Central memory CD8-positive, alpha-beta T cell (primary cell): ENCODE measurements around the gene SLC9C1.
"Not testable (repeated sequence)": the region's sequence is repeated elsewhere in the genome, so short reads cannot be mapped to it uniquely, and the experiment has no call there.

Experiments used
- ATAC-seq: fragments of 150-1000 bp; cut with Tn5 transposase; replicated peaks from 2 replicates; pipeline ENCODE4 v1.10.0; 2022; ENCODE audit warnings: mild to moderate bottlenecking, moderate FRiP score, moderate number of reproducible peaks; ENCODE audit not compliant: poor library complexity, severe bottlenecking; ENCODE audit errors: extremely low read depth
- DNase-seq, 2 donors: peaks; one replicate each; pipeline ENCODE4 v3.0.0; 2021; ENCODE audit warnings: low spot score in 2 of 2
- H3K27ac Mint-ChIP-seq: one replicate; pipeline ENCODE4 v1.8.0; 2022; ENCODE audit warnings: low read depth, mild to moderate bottlenecking, moderate library complexity, mixed read lengths
- H3K27me3 Mint-ChIP-seq: one replicate; pipeline ENCODE4 v1.8.0; 2022; ENCODE audit warnings: mixed read lengths
- H3K36me3 Mint-ChIP-seq: one replicate; pipeline ENCODE4 v1.8.0; 2022; ENCODE audit warnings: mild to moderate bottlenecking, moderate library complexity, mixed read lengths; ENCODE audit not compliant: insufficient read depth
- H3K4me1 Mint-ChIP-seq: one replicate; pipeline ENCODE4 v1.8.0; 2022; ENCODE audit warnings: mixed read lengths
- H3K4me3 Mint-ChIP-seq: one replicate; pipeline ENCODE4 v1.8.0; 2022; ENCODE audit warnings: mild to moderate bottlenecking, moderate library complexity, mixed read lengths
- H3K9me3 Mint-ChIP-seq: one replicate; pipeline ENCODE4 v1.8.0; 2022; ENCODE audit warnings: mixed read lengths

SLC9C1 gene

DNA sequence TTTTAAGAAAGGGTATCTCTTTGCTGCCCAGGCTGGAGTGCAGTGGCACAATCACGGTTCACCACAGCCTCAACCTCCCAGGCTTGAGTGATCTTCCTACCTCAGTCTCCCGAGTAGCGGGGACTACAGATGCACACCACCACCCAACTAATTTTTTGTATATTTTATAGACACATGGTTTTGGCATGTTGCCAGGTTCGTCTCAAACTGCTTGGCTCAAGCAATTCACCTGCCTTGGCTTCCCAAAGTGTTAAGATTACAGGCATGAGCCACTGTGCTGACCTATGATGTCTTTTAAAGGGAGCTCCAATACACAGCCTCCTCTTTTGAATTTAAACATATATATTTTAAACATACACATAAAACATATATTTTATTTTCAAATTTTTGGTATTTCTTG, 60.9 kb downstream of the SLC9C1 start:
- DNase-seq (no peak), ATAC-seq (no peak)
- H3K27me3 Mint-ChIP-seq, result peaks cover 17% of the 10 kb centered on the region
- H3K4me1 Mint-ChIP-seq, result no peaks in the 10 kb centered on the region
- peaks cover 5% of the 10 kb centered on the region for H3K9me3 Mint-ChIP-seq
- no peak overlapping the region for H3K4me3 Mint-ChIP-seq
- no peaks in the 10 kb centered on the region for H3K36me3 Mint-ChIP-seq
- H3K27ac Mint-ChIP-seq, result no peak overlapping the region

DNA sequence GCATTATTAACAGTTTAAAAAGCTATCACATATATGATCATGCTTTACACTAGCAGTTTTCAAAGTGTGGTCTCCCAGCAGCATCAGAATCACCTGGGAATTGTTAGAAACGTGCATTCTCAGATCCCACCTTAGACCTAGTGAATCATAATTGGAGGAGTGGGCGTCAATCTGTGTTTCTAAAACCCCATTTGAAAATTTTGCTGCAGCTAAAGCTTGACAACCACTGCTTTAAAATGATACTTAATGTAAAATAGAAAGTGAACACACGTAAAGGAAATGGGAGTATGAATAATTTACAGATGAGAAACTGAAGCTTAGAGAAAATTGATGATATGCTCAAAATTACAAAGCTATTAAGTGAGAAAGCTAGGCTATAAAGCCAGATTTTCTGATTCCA, 62.3 kb downstream of the SLC9C1 start:
- no peak for ATAC-seq
- no peak overlapping the region for H3K27ac Mint-ChIP-seq

DNA sequence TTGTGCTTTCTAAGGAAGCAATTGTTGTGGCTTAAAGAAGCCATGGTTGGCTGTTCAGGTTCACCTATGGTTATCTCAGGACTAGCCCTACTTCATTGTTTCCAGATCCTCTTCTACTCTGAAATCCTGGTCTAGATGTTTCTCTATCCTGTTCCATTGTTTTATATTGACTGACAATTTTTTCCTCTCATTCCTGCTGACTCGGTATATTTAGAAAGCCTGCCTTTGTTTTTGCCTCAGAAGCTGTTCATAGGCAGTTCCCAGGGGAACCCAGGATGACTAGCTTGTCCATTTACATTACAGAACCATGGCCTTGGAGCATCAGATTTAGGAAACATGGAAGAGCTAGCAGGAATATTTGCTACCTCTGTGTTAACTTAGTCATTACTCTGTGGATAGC, 64.0 kb downstream of the SLC9C1 start:
- Mint-ChIP-seq H3K27me3 (peaks cover 11% of the 10 kb centered on the region), H3K36me3 (no peaks in the 10 kb centered on the region), H3K27ac (no peak overlapping the region), H3K4me1 (no peaks in the 10 kb centered on the region), H3K4me3 (no peak overlapping the region), H3K9me3 (peaks cover 8% of the 10 kb centered on the region)
- no peak for DNase-seq
- no peak for ATAC-seq

More for the DNA sequence above, 62.3 kb downstream of the SLC9C1 start:
- Mint-ChIP-seq H3K4me1 (no peaks in the 10 kb centered on the region), H3K9me3 (peaks cover 5% of the 10 kb centered on the region), H3K27me3 (peaks cover 11% of the 10 kb centered on the region), H3K4me3 (no peak overlapping the region), H3K36me3 (no peaks in the 10 kb centered on the region)
- no peak for DNase-seq

DNA sequence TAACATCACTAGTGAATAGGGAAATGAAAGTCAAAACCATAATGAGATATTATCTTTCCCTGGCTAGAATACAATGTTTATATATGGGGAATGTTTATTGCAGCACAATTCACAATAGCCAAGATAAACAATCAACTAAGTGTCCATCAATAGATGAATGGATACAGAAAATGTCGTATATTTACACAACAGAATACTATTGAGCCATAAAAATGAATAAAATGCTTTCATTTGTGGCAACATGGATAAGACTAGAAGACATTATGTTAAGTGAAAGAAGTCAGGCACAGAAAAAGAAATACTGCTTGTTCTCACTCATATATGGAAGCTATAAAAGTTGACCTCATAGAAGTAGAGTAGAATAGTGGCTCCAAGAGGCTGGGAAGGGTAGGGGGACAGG, 65.2 kb downstream of the SLC9C1 start:
- Mint-ChIP-seq H3K36me3 (no peaks in the 10 kb centered on the region), H3K27me3 (peaks cover 21% of the 10 kb centered on the region), H3K4me3 (no peak overlapping the region), H3K27ac (no peak overlapping the region), H3K4me1 (no peaks in the 10 kb centered on the region), H3K9me3 (peaks cover 15% of the 10 kb centered on the region)
- DNase-seq, result no peak
- ATAC-seq, result no peak

DNA sequence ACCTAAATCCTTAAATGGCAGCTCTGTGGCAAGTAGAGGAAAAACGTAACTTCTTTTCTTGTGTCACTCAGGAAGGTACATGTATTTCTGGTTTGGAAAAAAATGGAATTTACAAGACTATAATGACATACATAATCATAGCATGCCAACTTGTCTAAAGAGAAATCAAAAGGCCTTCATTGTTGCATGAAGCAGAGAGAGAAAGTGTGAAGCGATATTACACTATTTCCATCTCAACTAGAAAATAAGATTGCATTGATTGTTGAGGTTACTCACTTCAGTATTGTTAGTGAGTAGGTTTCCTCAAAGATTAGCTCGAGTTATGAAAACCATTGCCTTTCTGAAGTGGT, 93.7 kb downstream of the SLC9C1 start:
- DNase-seq, result no peak

DNA sequence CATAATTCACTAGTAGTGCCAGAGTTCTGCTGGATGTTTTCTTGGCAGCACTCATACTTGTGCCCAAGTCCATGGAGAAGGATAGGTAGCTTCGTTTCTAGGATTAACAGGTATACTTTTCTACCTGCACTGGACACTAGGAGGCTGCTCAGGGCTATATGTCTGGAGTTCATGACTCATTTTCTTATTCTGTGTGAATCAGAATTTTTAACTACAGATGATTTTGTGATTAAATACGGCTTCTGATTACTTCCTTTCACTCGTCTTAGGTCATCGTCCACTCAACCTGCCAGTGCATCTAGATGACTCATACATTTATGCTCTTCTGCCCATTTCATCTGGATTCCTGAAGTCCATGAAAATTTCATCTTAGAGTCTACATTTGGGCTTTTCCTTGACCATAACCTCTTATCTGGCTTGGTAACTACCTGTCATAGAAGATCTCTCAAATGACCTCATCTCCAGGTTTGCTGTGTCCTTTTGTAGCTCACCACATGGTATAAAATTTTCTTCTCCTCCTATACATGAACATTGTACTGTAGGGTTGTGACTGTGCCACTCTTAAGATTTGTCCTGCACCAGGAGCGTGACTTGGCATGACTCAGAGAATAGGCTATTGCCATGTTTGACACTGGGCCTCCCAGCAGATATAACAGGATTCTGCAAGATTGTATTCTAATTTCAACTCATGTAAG, 94.2 kb downstream of the SLC9C1 start:
- no peak overlapping the region for H3K27ac Mint-ChIP-seq
- DNase-seq, result no peak
- no peak for ATAC-seq
- H3K36me3 Mint-ChIP-seq, result no peaks in the 10 kb centered on the region
- no peak overlapping the region for H3K4me3 Mint-ChIP-seq
- H3K9me3 Mint-ChIP-seq, result no peaks in the 10 kb centered on the region
- H3K4me1 Mint-ChIP-seq, result no peaks in the 10 kb centered on the region
- peaks cover 16% of the 10 kb centered on the region for H3K27me3 Mint-ChIP-seq

More for the DNA sequence above, 93.7 kb downstream of the SLC9C1 start:
- no peaks in the 10 kb centered on the region for H3K4me1 Mint-ChIP-seq
- no peak overlapping the region for H3K4me3 Mint-ChIP-seq
- no peaks in the 10 kb centered on the region for H3K9me3 Mint-ChIP-seq
- H3K27ac Mint-ChIP-seq, result no peak overlapping the region
- H3K27me3 Mint-ChIP-seq, result peaks cover 16% of the 10 kb centered on the region
- H3K36me3 Mint-ChIP-seq, result no peaks in the 10 kb centered on the region
- no peak for ATAC-seq

DNA sequence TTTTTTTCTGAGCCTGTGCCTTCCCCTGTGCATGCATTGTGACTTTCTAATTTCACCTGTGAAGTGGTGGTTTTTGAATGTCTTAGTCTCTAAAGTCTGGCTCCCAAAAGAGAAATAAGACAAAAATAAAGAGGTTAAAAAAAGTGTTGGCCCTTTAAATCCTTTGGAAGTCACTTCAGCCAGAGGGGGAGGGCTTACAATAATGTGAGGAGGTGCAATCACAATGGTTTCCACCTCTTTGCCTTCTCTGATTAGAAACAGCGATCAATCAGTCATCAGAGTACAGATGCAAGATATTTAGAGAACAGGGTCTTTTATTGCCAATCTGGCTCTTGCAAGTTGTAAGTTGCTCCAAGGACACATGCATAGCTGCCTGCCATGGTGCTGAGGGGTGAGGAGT, 96.9 kb downstream of the SLC9C1 start:
- no peak for ATAC-seq
- Mint-ChIP-seq H3K4me1 (no peaks in the 10 kb centered on the region), H3K9me3 (peaks cover 11% of the 10 kb centered on the region), H3K36me3 (no peaks in the 10 kb centered on the region), H3K4me3 (no peak overlapping the region), H3K27me3 (peaks cover 16% of the 10 kb centered on the region), H3K27ac (no peak overlapping the region)
- DNase-seq, result no peak

DNA sequence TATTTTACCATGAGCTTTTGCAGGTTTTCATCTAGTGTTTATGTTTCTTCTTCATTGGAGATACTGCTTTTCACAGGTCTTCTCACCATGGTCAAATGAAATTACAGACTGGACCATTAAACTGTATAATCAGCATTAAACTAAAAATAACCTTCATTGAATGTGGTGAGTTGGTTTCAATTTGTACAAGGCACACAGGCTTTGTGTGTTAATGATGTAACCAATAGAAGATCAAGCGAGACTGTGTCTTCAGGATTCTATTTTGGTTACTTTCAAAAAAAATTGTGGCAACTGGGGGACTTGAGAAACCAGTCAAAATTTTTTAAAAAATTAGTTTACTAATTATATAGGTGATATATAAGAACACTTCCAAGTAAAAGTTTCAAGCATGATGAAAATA, 106.7 kb downstream of the SLC9C1 start:
- no peak overlapping the region for H3K4me3 Mint-ChIP-seq
- H3K4me1 Mint-ChIP-seq, result no peaks in the 10 kb centered on the region
- H3K27me3 Mint-ChIP-seq, result peaks cover under 1% of the 10 kb centered on the region
- H3K9me3 Mint-ChIP-seq, result peaks cover 5% of the 10 kb centered on the region
- DNase-seq (no peak), ATAC-seq (no peak)
- H3K27ac Mint-ChIP-seq, result no peak overlapping the region
- H3K36me3 Mint-ChIP-seq, result no peaks in the 10 kb centered on the region

DNA sequence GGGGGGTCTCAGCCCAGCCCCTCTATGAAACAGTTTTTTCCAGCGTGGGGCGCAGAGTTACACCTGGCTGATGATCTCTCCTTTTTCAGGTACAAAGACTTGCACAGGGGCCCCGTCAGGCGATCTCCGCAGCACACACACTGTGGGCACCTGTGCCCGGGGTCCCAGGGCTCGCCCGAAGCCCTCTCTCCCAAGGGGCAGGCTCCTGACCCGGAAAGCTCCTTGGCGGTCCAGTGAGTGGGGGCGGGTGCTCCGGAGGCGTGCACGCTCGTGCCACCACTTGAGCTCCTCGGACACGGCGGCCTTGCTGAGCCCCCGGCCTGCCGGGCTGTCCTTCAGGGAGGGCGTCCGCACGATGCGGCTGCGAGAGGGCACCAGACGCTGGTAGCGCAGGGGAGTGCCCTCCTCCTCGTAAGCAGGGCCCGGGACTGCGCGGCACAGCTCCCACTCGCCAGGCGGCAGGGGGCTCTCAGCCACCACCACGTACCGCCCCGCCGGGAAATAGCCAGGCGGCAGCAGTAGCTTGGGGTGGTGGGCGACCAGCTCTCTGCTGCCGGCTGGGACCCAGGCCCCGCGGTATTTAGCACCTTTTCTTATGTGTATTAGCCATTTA, 108.5 kb downstream of the SLC9C1 start:
- not testable (repeated sequence) for H3K9me3 Mint-ChIP-seq, ATAC-seq, H3K4me3 Mint-ChIP-seq, H3K36me3 Mint-ChIP-seq, H3K27ac Mint-ChIP-seq, H3K4me1 Mint-ChIP-seq, DNase-seq, H3K27me3 Mint-ChIP-seq

DNA sequence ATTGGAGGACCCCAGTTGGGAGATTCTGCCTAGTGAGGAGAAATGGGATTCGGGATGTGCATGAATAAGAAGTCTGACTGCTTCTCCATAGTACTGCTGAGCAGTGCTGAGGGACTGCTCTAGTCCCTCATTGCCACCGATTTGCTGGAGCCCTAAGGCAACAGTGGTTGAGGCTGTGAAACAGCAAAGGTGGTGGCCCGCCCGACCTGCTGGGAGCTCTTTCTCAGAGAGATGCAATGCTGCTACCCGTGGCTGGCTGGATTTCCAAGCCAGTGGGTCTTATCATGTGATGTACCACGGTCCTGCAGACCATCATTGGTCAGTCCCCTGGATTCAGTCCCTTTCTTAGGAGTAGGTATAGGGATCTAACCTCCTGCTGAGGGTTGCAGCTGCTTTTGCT, 118.4 kb downstream of the SLC9C1 start:
- Mint-ChIP-seq H3K27ac (no peak overlapping the region), H3K4me1 (no peaks in the 10 kb centered on the region), H3K27me3 (peaks cover 21% of the 10 kb centered on the region), H3K4me3 (no peak overlapping the region), H3K36me3 (no peaks in the 10 kb centered on the region), H3K9me3 (no peaks in the 10 kb centered on the region)
- ATAC-seq (no peak), DNase-seq (no peak)

DNA sequence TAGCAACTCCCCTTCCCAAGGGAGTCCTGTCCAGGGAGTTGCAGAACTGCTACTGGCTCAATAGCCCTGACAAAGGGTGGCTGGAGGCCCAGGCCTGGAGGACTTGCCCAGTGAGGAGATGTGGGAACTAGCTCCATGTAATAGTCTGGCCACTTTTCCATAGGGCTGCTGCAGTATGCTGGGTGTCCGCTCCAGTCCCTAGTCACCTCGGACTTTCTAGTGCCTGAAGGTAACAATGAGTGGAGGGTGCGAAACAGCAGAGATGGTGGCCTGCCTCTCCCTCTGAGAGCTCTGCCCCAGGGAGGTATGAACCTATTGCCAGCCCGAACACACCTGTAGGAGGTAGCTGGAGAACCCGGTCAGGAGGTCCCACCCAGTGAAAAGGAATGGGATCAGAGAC, 119.0 kb downstream of the SLC9C1 start:
- no peak for DNase-seq
- no peak overlapping the region for H3K4me3 Mint-ChIP-seq
- H3K27me3 Mint-ChIP-seq, result peaks cover 21% of the 10 kb centered on the region
- no peaks in the 10 kb centered on the region for H3K4me1 Mint-ChIP-seq
- ATAC-seq, result no peak
- no peak overlapping the region for H3K27ac Mint-ChIP-seq
- H3K36me3 Mint-ChIP-seq, result no peaks in the 10 kb centered on the region
- no peaks in the 10 kb centered on the region for H3K9me3 Mint-ChIP-seq

DNA sequence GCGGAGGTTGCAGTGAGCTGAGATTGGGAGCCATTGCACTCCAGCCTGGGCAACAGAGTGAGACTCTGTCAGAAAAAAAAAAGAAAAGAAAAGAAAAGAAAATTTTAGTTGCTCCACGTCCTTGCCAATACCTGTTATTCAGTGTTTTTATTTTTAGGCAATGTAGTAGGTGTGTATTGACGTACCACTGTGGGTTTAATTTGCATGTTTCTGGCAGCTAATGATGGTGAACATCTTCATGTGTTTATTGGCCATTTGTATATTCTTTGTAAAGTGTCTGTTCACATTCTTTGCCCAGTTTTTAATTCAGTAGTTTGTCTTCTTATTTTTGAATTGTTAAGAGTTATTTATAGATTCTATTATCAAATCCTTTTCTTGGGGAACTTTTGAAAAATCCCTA, 122.9 kb downstream of the SLC9C1 start:
- DNase-seq, result no peak
- Mint-ChIP-seq H3K4me1 (no peaks in the 10 kb centered on the region), H3K27ac (no peak overlapping the region), H3K9me3 (no peaks in the 10 kb centered on the region), H3K4me3 (no peak overlapping the region), H3K27me3 (peaks cover 16% of the 10 kb centered on the region), H3K36me3 (no peaks in the 10 kb centered on the region)
- ATAC-seq, result no peak

DNA sequence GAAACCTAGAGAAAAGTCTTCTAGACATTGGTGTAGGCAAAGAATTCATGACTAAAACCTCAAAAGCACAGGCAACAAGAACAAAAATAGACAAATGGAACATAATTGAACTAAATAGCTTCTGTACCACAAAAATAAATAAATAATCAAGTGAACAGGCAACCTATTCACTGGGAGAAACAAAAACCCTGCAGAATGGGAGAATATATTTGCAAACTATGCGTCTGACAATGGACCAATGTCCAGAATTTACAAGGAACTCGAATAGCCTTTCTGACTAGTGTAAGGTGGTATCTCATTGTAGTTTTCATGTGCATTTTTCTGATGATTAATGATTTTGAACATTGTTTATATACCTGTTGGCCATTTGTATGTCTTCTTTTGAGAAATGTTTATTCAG, 124.0 kb downstream of the SLC9C1 start:
- H3K36me3 Mint-ChIP-seq, result no peaks in the 10 kb centered on the region
- H3K9me3 Mint-ChIP-seq, result peaks cover under 1% of the 10 kb centered on the region
- DNase-seq (no peak), ATAC-seq (no peak)
- no peak overlapping the region for H3K4me3 Mint-ChIP-seq
- peaks cover 11% of the 10 kb centered on the region for H3K27me3 Mint-ChIP-seq
- H3K27ac Mint-ChIP-seq, result no peak overlapping the region
- H3K4me1 Mint-ChIP-seq, result no peaks in the 10 kb centered on the region
